GM08714 (cell line): Measurements from ENCODE around the gene TMEM119.

ENCODE experiments used
- H3K4me3 ChIP-seq: fragments of 200-500 bp; sonication (Bioruptor generic); 2 replicates; pipeline ENCODE4 v1.5.1; 2014; ENCODE audit warnings: mild to moderate bottlenecking, low read length, inconsistent platforms
- ZNF274 ChIP-seq: IDR thresholded peaks from 2 replicates; pipeline ENCODE4 v1.6.1; 2012; ENCODE audit warnings: mild to moderate bottlenecking, low read depth, low read length

Gene TMEM119

GRCh38 chr12:108604208-108604941 is 6.5 kb upstream of the TMEM119 start:
- H3K4me3 ChIP-seq = no peak overlapping the region
- TF ChIP-seq ZNF274 = no peak

DNA sequence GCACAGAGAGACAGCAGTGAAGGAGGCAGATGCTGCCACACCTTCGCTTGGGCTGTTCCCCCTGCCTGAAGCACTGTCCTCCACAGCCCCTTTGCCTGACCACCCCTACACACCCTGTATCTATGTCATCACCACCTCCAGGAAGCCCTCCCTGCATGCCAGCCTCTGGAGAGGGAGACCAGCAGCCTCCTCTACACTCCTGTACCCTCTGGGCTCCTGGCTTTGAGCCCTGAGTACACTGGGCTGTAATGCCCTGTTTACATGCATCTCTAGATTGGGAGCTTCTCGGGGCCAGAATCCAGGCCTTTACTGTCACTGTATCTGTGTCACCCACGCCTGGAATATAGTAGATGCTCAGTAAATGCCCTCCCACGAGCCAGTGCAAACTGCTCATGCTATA is 5.9 kb upstream of the TMEM119 start:
- TF ChIP-seq ZNF274 = no peak
- no peak overlapping the region for H3K4me3 ChIP-seq

DNA sequence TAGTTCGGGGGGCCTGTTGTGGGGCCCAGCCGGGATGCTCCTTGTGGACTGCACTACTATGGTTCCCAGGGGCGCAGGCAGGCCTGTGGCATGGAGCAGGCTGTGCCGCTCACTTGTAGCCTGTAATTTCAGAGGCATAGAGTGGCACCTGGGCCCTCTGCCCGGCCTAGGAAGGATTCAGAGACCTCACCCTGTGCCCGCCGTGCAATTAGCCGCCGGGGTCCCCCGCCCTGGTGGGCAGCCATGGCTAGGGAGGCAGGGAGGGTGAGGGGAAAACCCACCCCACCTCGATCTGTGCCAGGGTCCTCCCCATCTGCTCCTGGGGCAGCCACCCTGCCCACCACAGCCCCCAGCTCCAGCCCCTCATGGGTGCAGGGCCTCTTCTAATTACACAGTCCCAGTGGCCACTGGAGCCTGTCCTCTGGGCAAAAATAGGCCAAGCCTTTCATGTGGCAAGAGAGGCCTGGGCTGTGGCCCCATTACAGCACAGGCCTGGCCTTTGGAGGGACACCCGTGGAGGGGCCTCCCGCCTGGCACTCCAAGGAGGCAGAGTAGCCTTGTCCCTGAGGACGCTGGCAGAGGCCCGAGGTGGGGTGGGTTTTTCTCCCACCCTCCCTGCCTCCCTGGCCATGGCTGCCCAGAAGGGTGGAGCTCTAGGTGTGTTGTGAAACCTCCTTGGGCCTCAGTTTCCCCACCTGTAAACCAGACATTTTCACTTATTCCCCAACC is 5.3 kb upstream of the TMEM119 start:
- TF ChIP-seq ZNF274 = no peak
- H3K4me3 ChIP-seq = no peak overlapping the region

- TF ChIP-seq ZNF274 = no peak
- H3K4me3 ChIP-seq = no peak overlapping the region
Observed at GRCh38 chr12:108602209-108602705, 4.4 kb upstream of the TMEM119 start.

- no peak overlapping the region for H3K4me3 ChIP-seq
- no peak for TF ChIP-seq ZNF274
Observed at GRCh38 chr12:108600702-108601007, 2.8 kb upstream of the TMEM119 start.

GRCh38 chr12:108599948-108600701 is 2.2 kb upstream of the TMEM119 start:
- no peak overlapping the region for H3K4me3 ChIP-seq
- no peak for TF ChIP-seq ZNF274

DNA sequence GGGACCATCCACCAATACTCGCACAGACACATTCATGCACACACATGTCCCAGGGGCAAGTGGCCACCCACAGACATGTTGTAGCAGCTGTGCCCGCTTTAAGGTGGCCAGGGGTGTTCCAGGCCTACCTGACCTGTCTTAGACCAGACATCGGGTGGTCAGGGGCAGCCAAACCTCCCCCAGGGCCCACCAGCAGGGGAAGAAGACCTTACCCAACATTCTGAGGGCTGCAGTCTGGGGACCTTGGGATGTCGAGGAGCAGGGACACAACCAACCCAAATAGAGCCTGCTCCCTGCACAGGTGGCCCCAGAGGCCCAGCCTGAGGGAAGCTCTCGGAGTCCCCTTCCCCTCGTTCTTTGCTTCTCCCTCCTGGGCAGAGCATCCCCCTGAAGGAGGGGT is 1.7 kb upstream of the TMEM119 start:
- no peak for TF ChIP-seq ZNF274
- no peak overlapping the region for H3K4me3 ChIP-seq

GRCh38 chr12:108598553-108599250 is 818 bp upstream of the TMEM119 start:
- no peak overlapping the region for H3K4me3 ChIP-seq
- no peak for TF ChIP-seq ZNF274

DNA sequence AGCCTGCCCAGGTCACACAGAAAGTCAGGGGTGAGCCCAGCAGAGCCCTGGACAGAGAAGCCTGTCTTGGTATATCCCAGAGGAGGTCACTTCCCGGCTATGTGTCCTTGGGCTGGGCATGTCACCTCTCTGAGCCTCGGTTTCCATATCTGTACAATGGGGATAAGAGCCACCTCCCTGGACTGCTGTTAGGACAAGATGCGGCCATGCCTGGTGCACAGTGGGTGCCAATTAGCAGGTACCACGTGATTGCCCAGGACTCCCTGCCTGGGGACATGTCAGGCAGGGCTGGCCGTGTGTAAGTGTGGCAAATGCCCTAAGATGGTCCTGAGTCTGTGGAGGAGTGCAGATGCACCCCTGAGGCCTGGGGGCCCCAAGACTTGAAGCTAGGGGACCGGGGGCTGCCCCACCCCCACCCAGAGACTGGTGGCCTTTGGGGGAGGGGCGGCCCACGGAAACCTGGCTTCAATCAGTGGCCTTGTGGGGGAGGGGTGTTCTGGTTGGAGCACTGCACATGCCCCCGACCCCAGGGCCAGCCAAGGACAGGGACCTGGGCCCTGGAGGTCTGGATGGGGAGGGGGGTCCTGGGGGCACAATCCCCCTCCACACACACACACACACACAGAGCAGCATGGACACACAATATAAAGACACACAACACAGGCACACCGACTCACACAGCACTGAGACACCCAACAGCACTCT is 878 bp downstream of the TMEM119 start:
- no peak for TF ChIP-seq ZNF274
- no peak overlapping the region for H3K4me3 ChIP-seq

GRCh38 chr12:108595711-108596647 is 1.9 kb downstream of the TMEM119 start:
- TF ChIP-seq ZNF274 = no peak
- no peak overlapping the region for H3K4me3 ChIP-seq

DNA sequence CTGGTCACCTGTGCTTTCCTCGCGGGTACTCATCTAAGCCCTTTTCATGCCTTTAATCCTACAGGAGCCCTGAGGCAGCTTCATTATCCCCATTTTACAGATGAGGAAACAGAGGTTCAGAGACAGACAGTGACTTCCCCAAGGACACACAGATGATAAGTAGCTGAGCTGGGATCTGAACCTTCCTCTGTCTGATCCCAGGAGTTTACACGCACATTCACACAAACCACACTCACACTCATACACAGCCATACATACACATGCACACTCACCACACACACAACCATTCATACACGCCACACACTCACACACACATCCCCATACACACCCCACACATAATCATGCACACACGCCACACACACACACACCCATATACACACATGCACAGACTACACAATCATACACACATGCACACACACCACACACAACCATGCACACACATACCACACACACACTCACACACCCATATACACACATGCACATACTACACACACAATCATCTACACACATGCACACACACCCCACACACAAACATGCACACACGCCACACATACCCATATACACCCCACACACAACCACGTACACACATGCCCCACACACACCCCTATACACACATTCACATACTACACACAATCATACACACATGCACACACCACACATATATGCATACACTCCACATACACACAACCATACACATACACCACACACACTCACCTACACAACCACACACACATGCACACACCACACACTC is 2.7 kb downstream of the TMEM119 start:
- no peak for TF ChIP-seq ZNF274
- no peak overlapping the region for H3K4me3 ChIP-seq

- H3K4me3 ChIP-seq = no peak overlapping the region
- TF ChIP-seq ZNF274 = no peak
Observed at GRCh38 chr12:108594323-108594903, 3.5 kb downstream of the TMEM119 start.
